BLaER1 treated with 17β-estradiol and CSF1 and Interleukin-3, amounts not matched to agents 10 nM and 100 nM (cell line): ENCODE results near the gene RITA1.

Source experiments
- H3K27ac ChIP-seq, 11 experiments: shearing (Covaris generic); formaldehyde crosslinking; 2 replicates each; pipeline ENCODE4 v1.8.1; 2022
- H3K27me3 ChIP-seq, 11 experiments: shearing (Covaris generic); formaldehyde crosslinking; 2 replicates each; pipeline ENCODE4 v1.8.1; 2022
- H3K36me3 ChIP-seq, 11 experiments: shearing (Covaris generic); formaldehyde crosslinking; 2 replicates each; pipeline ENCODE4 v1.8.1; 2022
- H3K4me1 ChIP-seq, 10 experiments: shearing (Covaris generic); formaldehyde crosslinking; 2 replicates each; pipeline ENCODE4 v1.8.1; 2022
- H3K4me2 ChIP-seq, 11 experiments: shearing (Covaris generic); formaldehyde crosslinking; 2 replicates each; pipeline ENCODE4 v1.8.1; 2022
- H3K4me3 ChIP-seq, 10 experiments: shearing (Covaris generic); formaldehyde crosslinking; 2 replicates each; pipeline ENCODE4 v1.8.1; 2022
- H3K9ac ChIP-seq, 11 experiments: shearing (Covaris generic); formaldehyde crosslinking; 2 replicates each; pipeline ENCODE4 v1.8.1; 2022
- H3K9me3 ChIP-seq, 11 experiments: shearing (Covaris generic); formaldehyde crosslinking; replicated peaks in 1 of 11; 2 replicates each; pipeline ENCODE4 v1.8.1; 2022
- H4K20me1 ChIP-seq, 11 experiments: shearing (Covaris generic); formaldehyde crosslinking; 2 replicates each; pipeline ENCODE4 v1.8.1; 2022
- Cebpa-rat ChIP-seq, 11 experiments: shearing (Covaris generic); IDR thresholded peaks; 2 replicates each; pipeline ENCODE4 v1.8.1; 2022

Gene RITA1

DNA sequence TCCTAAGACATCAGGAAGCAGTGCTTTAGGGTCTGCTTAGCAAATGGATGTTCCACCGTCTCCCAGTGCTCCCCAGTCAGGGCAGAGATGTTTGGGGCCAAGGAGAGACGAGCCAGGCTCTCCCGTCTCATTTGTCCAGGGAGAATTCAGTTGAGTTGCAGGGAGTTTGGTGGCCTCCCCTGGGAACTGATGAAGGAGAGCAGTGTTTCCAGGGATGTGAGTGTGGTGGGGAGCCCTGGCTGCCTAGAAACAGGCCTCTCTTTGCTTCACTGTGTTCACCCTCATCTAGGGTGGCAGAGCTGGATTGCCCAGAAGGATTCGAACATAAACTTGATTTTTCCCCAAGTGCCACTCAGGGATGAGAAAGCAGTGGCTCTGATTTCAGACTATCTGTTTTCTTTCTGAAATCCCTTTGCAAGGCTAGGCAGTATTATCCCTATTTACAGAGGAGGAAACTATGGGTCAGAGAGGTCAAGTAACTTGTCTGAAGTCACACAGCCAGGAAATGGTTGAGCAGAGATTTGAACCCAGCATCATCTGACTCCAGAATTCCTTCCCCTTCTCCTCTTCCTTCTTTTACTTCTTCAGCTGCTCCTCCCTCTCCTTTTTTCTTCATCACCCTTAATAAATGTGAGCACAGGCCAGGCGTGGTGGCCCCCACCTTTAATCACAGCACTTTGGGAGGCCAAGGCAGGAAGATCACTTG, 42.3 kb downstream of the RITA1 start:
- Histone ChIP-seq H3K9me3 (peaks cover 0 to 7% (median 0%) of the 10 kb centered on the region in 11 experiments; a peak in 5 of 22 replicates), H3K4me1 (peaks cover 46 to 100% (median 74%) of the 10 kb centered on the region in 10 experiments), H4K20me1 (peaks cover 0 to 4% (median 0%) of the 10 kb centered on the region in 11 experiments; a peak in 3 of 22 replicates), H3K27ac (peak overlapping the region in 9 of 11 experiments; percentile 5 to 62 (median 42); a peak in 16 of 22 replicates), H3K4me2 (peak overlapping the region; percentile 5 to 98 (median 72); a peak in 21 of 22 replicates), H3K9ac (peak overlapping the region in 9 of 11 experiments; percentile 1 to 73 (median 46); a peak in 13 of 22 replicates), H3K27me3 (peaks cover 0 to 46% (median 36%) of the 10 kb centered on the region in 11 experiments; a peak in 18 of 22 replicates), H3K36me3 (peaks cover 0 to 75% (median 0%) of the 10 kb centered on the region in 11 experiments; a peak in 9 of 22 replicates), H3K4me3 (0 out of 20 replicates have a peak overlapping the region, but pooled peaks of 2 of the 10 experiments have one; percentile 8 to 25)
- TF ChIP-seq Cebpa-rat (IDR thresholded peaks at IDR 0.05) = no peak

DNA sequence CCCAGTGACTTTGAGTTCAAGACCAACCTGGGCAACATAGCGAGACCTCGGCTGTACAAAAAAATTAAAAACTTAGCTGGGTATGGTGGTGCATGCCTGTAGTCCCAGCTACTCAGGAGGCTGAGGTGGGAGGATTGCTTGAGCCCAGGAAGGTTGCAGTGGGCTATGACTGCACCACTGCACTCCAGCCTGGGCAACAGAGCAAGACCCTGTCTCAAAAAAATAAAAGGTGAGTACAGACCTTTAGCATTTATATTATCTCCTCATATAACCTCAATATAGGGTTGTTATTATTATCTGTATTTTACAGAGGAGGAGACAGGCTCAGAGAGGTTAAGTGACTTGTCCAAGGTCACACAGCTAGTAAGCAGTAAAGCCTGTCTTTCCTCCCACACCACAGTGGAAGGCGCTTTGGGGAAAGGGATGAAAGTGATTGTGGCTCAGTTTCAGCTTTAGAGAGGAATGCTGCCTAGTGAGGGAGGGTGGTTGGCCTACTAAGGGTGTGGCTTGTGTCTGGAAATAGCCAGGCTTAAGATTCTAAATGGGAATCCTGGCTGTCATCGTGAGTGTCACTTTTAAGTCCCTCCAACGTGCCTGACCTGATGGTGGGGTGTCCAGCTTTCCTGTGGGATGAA, 43.0 kb downstream of the RITA1 start:
- Histone ChIP-seq H3K4me3 (no peak overlapping the region), H3K4me1 (peaks cover 46 to 100% (median 74%) of the 10 kb centered on the region in 10 experiments), H3K27me3 (peaks cover 0 to 44% (median 30%) of the 10 kb centered on the region in 11 experiments; a peak in 19 of 22 replicates), H3K36me3 (peaks cover 0 to 78% (median 0%) of the 10 kb centered on the region in 11 experiments; a peak in 9 of 22 replicates), H4K20me1 (peaks cover 0 to 7% (median 0%) of the 10 kb centered on the region in 11 experiments; a peak in 4 of 22 replicates), H3K27ac (peak overlapping the region in 4 of 11 experiments; percentile 36 to 73 (median 67); a peak in 7 of 22 replicates), H3K4me2 (peak overlapping the region in 5 of 11 experiments; percentile 72 to 98 (median 89); a peak in 9 of 22 replicates), H3K9ac (peak overlapping the region in 4 of 11 experiments; percentile 53 to 73 (median 58); a peak in 7 of 22 replicates), H3K9me3 (peaks cover 0 to 7% (median 0%) of the 10 kb centered on the region in 11 experiments; a peak in 5 of 22 replicates)
- TF ChIP-seq Cebpa-rat (IDR thresholded peaks at IDR 0.05) = no peak

DNA sequence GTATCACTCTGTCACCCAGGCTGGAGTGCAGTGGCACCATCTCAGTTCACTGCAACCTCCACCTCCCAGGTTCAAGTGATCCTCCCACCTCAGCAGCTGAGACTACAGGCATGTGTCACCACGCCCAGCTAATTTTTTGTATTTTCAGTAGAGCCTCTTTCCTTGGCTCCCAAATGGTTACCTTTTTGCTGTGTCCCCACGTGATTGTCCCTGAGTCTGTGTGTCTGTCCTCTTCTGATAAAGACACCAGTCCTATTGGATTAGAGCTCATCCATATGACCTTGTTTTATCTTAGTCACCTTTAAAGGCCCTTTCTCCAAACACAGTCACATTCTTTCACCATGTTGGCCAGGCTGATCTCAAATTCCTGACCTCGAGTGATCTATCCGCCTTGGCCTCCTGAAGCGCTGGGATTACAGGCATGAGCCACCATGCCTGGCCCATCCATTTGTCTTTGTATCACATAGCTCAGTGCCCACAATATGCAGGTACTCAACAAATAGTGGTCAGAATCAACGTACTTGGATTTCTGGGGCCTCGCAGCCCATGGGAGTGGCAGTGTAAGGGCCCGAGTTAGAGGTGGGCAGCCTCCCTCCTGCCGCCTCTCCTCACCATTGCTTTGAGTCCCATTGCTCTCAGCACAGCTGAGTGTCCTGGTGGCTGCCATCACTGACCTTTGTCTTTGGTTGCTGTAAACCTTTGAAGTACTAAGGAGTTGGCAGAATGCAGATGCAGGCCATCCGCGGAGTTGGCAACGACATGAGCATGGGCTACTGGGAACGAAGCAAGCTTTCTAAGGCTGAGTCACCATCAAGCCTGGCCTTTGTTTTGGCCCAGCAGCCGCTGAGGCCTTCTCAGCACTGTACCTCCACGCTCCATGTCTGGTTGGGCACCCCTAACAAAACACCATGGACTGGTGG, 45.1 kb downstream of the RITA1 start:
- TF ChIP-seq Cebpa-rat (IDR thresholded peaks at IDR 0.05) = no peak
- H3K27ac ChIP-seq = peak overlapping the region in 3 of 11 experiments; percentile 34 to 77 (median 73); a peak in 5 of 22 replicates
- H3K27me3 ChIP-seq = peaks cover 0 to 43% (median 19%) of the 10 kb centered on the region in 11 experiments; a peak in 13 of 22 replicates
- H3K9me3 ChIP-seq = peaks cover 0 to 7% (median 0%) of the 10 kb centered on the region in 11 experiments; a peak in 5 of 22 replicates
- peaks cover 0 to 90% (median 0%) of the 10 kb centered on the region in 11 experiments; a peak in 9 of 22 replicates for H3K36me3 ChIP-seq
- no peak overlapping the region for H3K4me3 ChIP-seq
- H3K9ac ChIP-seq = peak overlapping the region in 1 of 11 experiments; percentile 58; a peak in 1 of 22 replicates
- H4K20me1 ChIP-seq = peaks cover 0 to 27% (median 0%) of the 10 kb centered on the region in 11 experiments; a peak in 4 of 22 replicates
- H3K4me2 ChIP-seq = peak overlapping the region; percentile 49 to 98 (median 72); a peak in 21 of 22 replicates
- peaks cover 42 to 100% (median 63%) of the 10 kb centered on the region in 10 experiments for H3K4me1 ChIP-seq

DNA sequence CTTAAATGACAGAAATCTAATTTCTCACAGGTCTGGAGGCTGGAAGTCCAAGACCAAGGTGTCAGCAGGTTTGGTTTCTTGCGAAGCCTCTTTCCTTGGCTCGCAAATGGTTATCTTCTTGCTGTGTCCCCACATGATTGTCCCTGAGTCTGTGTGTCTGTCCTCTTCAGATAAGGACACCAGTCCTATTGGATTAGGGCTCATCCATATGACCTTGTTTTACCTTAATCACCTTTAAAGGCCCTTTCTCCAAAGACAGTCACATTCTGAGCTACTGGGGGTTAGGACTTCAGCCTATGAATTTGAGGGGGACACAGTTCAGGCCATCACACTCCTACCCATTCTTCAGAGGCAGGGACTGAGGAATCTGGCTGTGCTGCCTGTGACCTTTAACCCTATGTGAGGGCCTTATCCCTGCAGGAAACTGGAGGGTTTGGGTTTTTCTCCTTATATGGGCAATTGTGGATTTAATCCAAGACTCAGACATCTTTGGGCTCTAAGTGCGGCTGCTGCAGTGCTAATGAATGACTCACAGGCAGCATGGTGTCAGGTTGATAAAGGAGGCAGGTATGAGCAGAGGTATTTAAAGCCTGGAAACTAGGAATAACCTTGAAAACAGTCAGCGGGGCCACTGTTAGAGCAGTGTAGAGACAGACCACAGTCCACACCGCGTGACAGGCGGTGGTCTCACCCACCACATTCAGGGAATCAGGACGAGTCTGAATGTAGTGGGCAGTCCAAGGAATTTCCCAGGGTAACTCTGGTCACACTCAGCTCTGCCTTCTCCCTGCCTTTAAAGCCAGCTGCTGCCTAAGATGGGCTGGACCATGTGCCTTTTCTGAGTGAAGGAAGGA, 45.9 kb downstream of the RITA1 start:
- H3K27me3 ChIP-seq = peaks cover 0 to 50% (median 22%) of the 10 kb centered on the region in 11 experiments; a peak in 13 of 22 replicates
- peaks cover 0 to 35% (median 0%) of the 10 kb centered on the region in 11 experiments; a peak in 5 of 22 replicates for H4K20me1 ChIP-seq
- TF ChIP-seq Cebpa-rat (IDR thresholded peaks at IDR 0.05) = no peak
- H3K36me3 ChIP-seq = peaks cover 0 to 90% (median 0%) of the 10 kb centered on the region in 11 experiments; a peak in 9 of 22 replicates
- H3K9me3 ChIP-seq = peaks cover 0 to 7% (median 0%) of the 10 kb centered on the region in 11 experiments; a peak in 5 of 22 replicates
- H3K27ac ChIP-seq = peak overlapping the region in 5 of 11 experiments; percentile 77 to 81 (median 79); a peak in 6 of 22 replicates
- H3K4me3 ChIP-seq = no peak overlapping the region
- peak overlapping the region in 6 of 11 experiments; percentile 78 to 98 (median 86); a peak in 11 of 22 replicates for H3K4me2 ChIP-seq
- H3K9ac ChIP-seq = peak overlapping the region in 2 of 11 experiments; percentile 67 to 73; a peak in 2 of 22 replicates
- H3K4me1 ChIP-seq = peaks cover 42 to 100% (median 63%) of the 10 kb centered on the region in 10 experiments

DNA sequence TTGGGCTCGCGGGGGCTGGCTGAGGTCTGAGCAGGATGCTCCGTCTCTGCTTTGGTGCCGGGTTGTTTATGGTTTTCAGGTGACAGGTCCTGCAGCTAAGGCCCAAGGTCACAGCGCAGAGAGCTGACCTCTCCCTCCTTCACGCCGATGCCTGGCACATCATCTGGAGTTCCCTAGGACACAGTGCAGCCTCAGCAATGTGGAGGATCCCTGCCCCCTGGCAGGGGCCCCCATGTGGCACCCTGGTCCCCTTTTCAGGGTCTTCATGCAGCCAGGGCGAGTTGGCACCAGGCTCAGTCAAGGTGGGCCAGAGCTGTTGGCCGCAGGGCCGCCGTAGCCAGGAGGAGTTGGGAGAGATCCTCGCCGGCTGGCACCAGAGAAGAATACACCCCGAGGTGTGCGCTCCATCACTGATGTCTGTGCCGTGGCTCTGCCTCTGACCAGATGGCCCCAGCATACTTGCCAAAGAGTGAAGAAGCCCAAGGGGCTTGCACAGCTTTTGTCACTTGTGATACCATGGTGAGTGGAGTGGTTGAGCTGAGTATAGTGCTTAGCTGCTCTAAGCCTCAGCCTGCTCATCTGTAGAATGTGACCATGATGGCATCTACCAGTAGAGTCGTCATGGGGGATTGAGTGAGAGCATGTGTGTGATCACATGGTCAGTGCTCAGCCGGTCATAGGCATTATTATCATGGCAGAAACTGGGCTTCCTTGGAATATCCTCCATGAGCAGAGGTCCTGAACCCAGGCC, 46.7 kb downstream of the RITA1 start:
- Histone ChIP-seq H3K27ac (peak overlapping the region in 9 of 11 experiments; percentile 10 to 81 (median 77); a peak in 15 of 22 replicates), H3K9me3 (peaks cover 0 to 7% (median 0%) of the 10 kb centered on the region in 11 experiments; a peak in 5 of 22 replicates), H3K9ac (peak overlapping the region in 8 of 11 experiments; percentile 7 to 73 (median 66); a peak in 12 of 22 replicates), H3K36me3 (peaks cover 0 to 83% (median 0%) of the 10 kb centered on the region in 11 experiments; a peak in 9 of 22 replicates), H3K4me3 (peak overlapping the region in 2 of 10 experiments; percentile 17 to 30; a peak in 1 of 20 replicates), H3K4me2 (peak overlapping the region; percentile 64 to 98 (median 78)), H3K27me3 (peaks cover 0 to 45% (median 21%) of the 10 kb centered on the region in 11 experiments; a peak in 13 of 22 replicates), H3K4me1 (peaks cover 40 to 100% (median 61%) of the 10 kb centered on the region in 10 experiments), H4K20me1 (peaks cover 0 to 43% (median 0%) of the 10 kb centered on the region in 11 experiments; a peak in 6 of 22 replicates)
- TF ChIP-seq Cebpa-rat (IDR thresholded peaks at IDR 0.05) = no peak
